H1 (cell line): ENCODE measurements around the gene CNGA4. TPM values are rescaled to one million over a fixed set of nuclear protein-coding genes. Genes with fewer than 3 reads are reported as not detected.

Source experiments
- CTCF ChIA-PET: fragments of 300-600 bp; sonication (Branson Sonifier 250); formaldehyde crosslinking; loops from one replicate; lab custom pipeline; 2021; ENCODE audit not compliant: partially characterized antibody; lab: Charles Lee
- POLR2A ChIA-PET: fragments of 300-600 bp; sonication (Branson Sonifier 250); formaldehyde crosslinking; loops from one replicate; lab custom pipeline; 2021; ENCODE audit warnings: inconsistent platforms; ENCODE audit not compliant: partially characterized antibody; lab: Charles Lee
- DNase-seq, 2 experiments: peaks; one replicate each; pipeline versions ENCODE4 v3.0.0 to v3.0.0-alpha.2; 2010 to 2022; ENCODE audit warnings: low spot score in 2 of 2, low read depth in 1 of 2, mixed read lengths in 1 of 2
- FAIRE-seq: peaks from 2 replicates; lab custom pipeline; 2011; peaks lifted over from hg19 to GRCh38; lab: Jason Lieb, UNC
- H2AFZ ChIP-seq: 2 replicates; pipeline ENCODE4 v1.8.1; 2012; ENCODE audit warnings: low read length, inconsistent platforms
- H2AK5ac ChIP-seq: 2 replicates; pipeline ENCODE4 v1.6.1; 2013; ENCODE audit warnings: low read depth, low read length
- H2BK120ac ChIP-seq: replicated peaks from 2 replicates; pipeline ENCODE3; 2013; ENCODE audit warnings: low read depth, low read length, inconsistent platforms
- H2BK12ac ChIP-seq: 2 replicates; pipeline ENCODE4 v1.6.1; 2013; ENCODE audit warnings: low read depth, low read length
- H2BK15ac ChIP-seq: 2 replicates; pipeline ENCODE4 v1.6.1; 2013; ENCODE audit warnings: low read length
- H2BK20ac ChIP-seq: 2 replicates; pipeline ENCODE4 v1.6.1; 2013; ENCODE audit warnings: low read length
- H2BK5ac ChIP-seq: 2 replicates; pipeline ENCODE4 v1.6.1; 2013; ENCODE audit warnings: low read depth, low read length
- H3K14ac ChIP-seq: 2 replicates; pipeline ENCODE4 v1.6.1; 2013; ENCODE audit warnings: inconsistent platforms; ENCODE audit not compliant: insufficient read length
- H3K18ac ChIP-seq: 2 replicates; pipeline ENCODE4 v1.6.1; 2013; ENCODE audit warnings: low read length; ENCODE audit errors: extremely low read depth
- H3K23ac ChIP-seq: 2 replicates; pipeline ENCODE4 v1.6.1; 2013; ENCODE audit warnings: inconsistent platforms; ENCODE audit not compliant: insufficient read length
- H3K23me2 ChIP-seq: 2 replicates; pipeline ENCODE4 v1.6.1; 2013; ENCODE audit warnings: low read depth, low read length
- H3K27ac ChIP-seq: 2 replicates; pipeline ENCODE4 v1.6.1; 2011; ENCODE audit warnings: low read depth, low read length, inconsistent platforms
- H3K27me3 ChIP-seq, 4 experiments: replicated peaks in 1 of 4; 1 replicate in 1 of 4; 2 replicates in 3 of 4; pipeline versions ENCODE4 v1.6.1 to v1.8.1; 2011 to 2013; ENCODE audit warnings: low read length in 3 of 4, mild to moderate bottlenecking in 3 of 4, inconsistent platforms in 2 of 4, mixed read lengths in 2 of 4, moderate library complexity in 1 of 4; ENCODE audit not compliant: control insufficient read depth in 3 of 4, insufficient read depth in 3 of 4; ENCODE audit errors: extremely low read depth in 1 of 4
- H3K36me3 ChIP-seq, 4 experiments: 2 replicates each; pipeline versions ENCODE4 v1.6.1 to v1.8.1; 2011 to 2013; ENCODE audit warnings: mild to moderate bottlenecking in 4 of 4, low read length in 3 of 4, moderate library complexity in 2 of 4, control low read depth in 1 of 4, inconsistent platforms in 1 of 4; ENCODE audit not compliant: insufficient read depth in 4 of 4, control insufficient read depth in 2 of 4
- H3K4ac ChIP-seq: replicated peaks from 2 replicates; pipeline ENCODE3; 2013; ENCODE audit warnings: low read length, low read depth, mixed read lengths, inconsistent platforms; ENCODE audit not compliant: insufficient read length
- H3K4me1 ChIP-seq, 4 experiments: replicated peaks in 1 of 4; 1 replicate in 1 of 4; 2 replicates in 3 of 4; pipeline versions ENCODE4 v1.6.1 to v1.8.1; 2011 to 2013; ENCODE audit warnings: low read length in 3 of 4, inconsistent platforms in 2 of 4, mixed read lengths in 1 of 4; ENCODE audit not compliant: insufficient read depth in 4 of 4, control insufficient read depth in 3 of 4
- H3K4me2 ChIP-seq, 2 experiments: 2 replicates each; pipeline versions ENCODE4 v1.6.1 to v1.8.1; 2011 to 2013; ENCODE audit warnings: low read depth in 2 of 2, low read length in 2 of 2, control low read depth in 1 of 2, inconsistent platforms in 1 of 2, mild to moderate bottlenecking in 1 of 2; ENCODE audit not compliant: insufficient read depth in 1 of 2
- H3K4me3 ChIP-seq, 4 experiments: fragments of 200-600, 300-600 bp in 1 of 4; sonication (generic), shearing (Covaris generic), sonication (Bioruptor Twin) in 1 of 4; 2 replicates each; pipeline versions ENCODE4 v1.5.1 to v1.8.1; 2011 to 2016; ENCODE audit warnings: low read length in 4 of 4, low read depth in 3 of 4, control low read depth in 2 of 4, inconsistent platforms in 2 of 4, mild to moderate bottlenecking in 2 of 4, mixed read lengths in 1 of 4, moderate library complexity in 1 of 4; ENCODE audit not compliant: insufficient read depth in 2 of 4; ENCODE audit errors: extremely low read depth in 1 of 4
- H3K56ac ChIP-seq: replicated peaks from 2 replicates; pipeline ENCODE3; 2013; ENCODE audit warnings: low read depth, mild to moderate bottlenecking, mixed read lengths, low read length, inconsistent platforms; ENCODE audit not compliant: insufficient read length
- H3K79me1 ChIP-seq: 2 replicates; pipeline ENCODE4 v1.6.1; 2013; ENCODE audit warnings: low read depth, low read length, control low read depth
- H3K79me2 ChIP-seq, 2 experiments: 2 replicates each; pipeline versions ENCODE4 v1.6.1 to v1.8.1; 2012 to 2013; ENCODE audit warnings: low read length in 2 of 2, mild to moderate bottlenecking in 2 of 2, inconsistent platforms in 1 of 2; ENCODE audit not compliant: insufficient read depth in 2 of 2, control insufficient read depth in 1 of 2
- H3K9ac ChIP-seq, 4 experiments: replicated peaks in 1 of 4; 1 replicate in 1 of 4; 2 replicates in 3 of 4; pipeline versions ENCODE4 v1.6.1 to v1.8.1; 2011 to 2013; ENCODE audit warnings: low read depth in 3 of 4, low read length in 3 of 4, control low read depth in 2 of 4, mild to moderate bottlenecking in 2 of 4, moderate library complexity in 2 of 4, inconsistent platforms in 1 of 4; ENCODE audit errors: extremely low read depth in 1 of 4
- H3K9me3 ChIP-seq, 2 experiments: 2 replicates each; pipeline versions ENCODE4 v1.6.1 to v1.8.1; 2012 to 2013; ENCODE audit warnings: mild to moderate bottlenecking in 2 of 2, moderate library complexity in 2 of 2, control low read depth in 1 of 2, inconsistent platforms in 1 of 2, low read depth in 1 of 2, low read length in 1 of 2, mixed read lengths in 1 of 2; ENCODE audit not compliant: insufficient read depth in 2 of 2
- H4K20me1 ChIP-seq, 2 experiments: replicated peaks in 1 of 2; 2 replicates each; pipeline versions ENCODE3 to v1.8.1; 2011 to 2013; ENCODE audit warnings: inconsistent platforms in 2 of 2, low read length in 2 of 2, mild to moderate bottlenecking in 1 of 2; ENCODE audit not compliant: insufficient read depth in 2 of 2, control insufficient read depth in 1 of 2
- H4K5ac ChIP-seq: 2 replicates; pipeline ENCODE4 v1.6.1; 2013; ENCODE audit warnings: low read length, low read depth, mixed read lengths, inconsistent platforms; ENCODE audit not compliant: insufficient read length
- H4K8ac ChIP-seq: 2 replicates; pipeline ENCODE4 v1.8.0; 2013; ENCODE audit warnings: mild to moderate bottlenecking, moderate library complexity, low read length, inconsistent platforms; ENCODE audit not compliant: insufficient read depth; ENCODE audit errors: extremely low read depth
- H4K91ac ChIP-seq: replicated peaks from 2 replicates; pipeline ENCODE3; 2013; ENCODE audit warnings: low read length, mixed read lengths, inconsistent platforms; ENCODE audit not compliant: insufficient read length
- EP300 ChIP-seq, 2 experiments: IDR thresholded peaks; 1 replicate in 1 of 2; 2 replicates in 1 of 2; pipeline ENCODE4 v1.6.1; 2011 to 2012; ENCODE audit warnings: low read depth in 2 of 2, low read length in 2 of 2, mild to moderate bottlenecking in 2 of 2, borderline replicate concordance in 1 of 2, inconsistent platforms in 1 of 2, moderate library complexity in 1 of 2
- GABPA ChIP-seq: IDR thresholded peaks from 2 replicates; pipeline ENCODE4 v1.6.1; 2011; ENCODE audit warnings: mild to moderate bottlenecking, low read length, moderate library complexity, borderline replicate concordance; ENCODE audit not compliant: insufficient read depth
- PHF8 ChIP-seq: fragments of 200-600 bp; sonication (generic); conservative IDR thresholded peaks from 2 replicates; pipeline ENCODE4 v1.7.1; 2012; ENCODE audit warnings: low read depth, mild to moderate bottlenecking, inconsistent platforms, low read length, moderate library complexity
- SIN3A ChIP-seq, 2 experiments: IDR thresholded peaks in 1 of 2; conservative IDR thresholded peaks in 1 of 2; 2 replicates each; pipeline ENCODE4 v1.6.1; 2011 to 2012; ENCODE audit warnings: low read length in 2 of 2, improper control_type of control experiment in 1 of 2, low read depth in 1 of 2, mild to moderate bottlenecking in 1 of 2
- WGBS, 2 experiments: shearing (Covaris generic) in 1 of 2; methylation state at CpG; one replicate each; pipeline versions ENCODE4 v1.1.6 to v1.1.7; 2013 to 2015; ENCODE audit warnings: low lambda C conversion rate in 2 of 2, mixed read lengths in 2 of 2, inconsistent platforms in 1 of 2, low coverage in 1 of 2, missing lambda C conversion rate in 1 of 2; ENCODE audit not compliant: insufficient replicate concordance in 2 of 2, insufficient coverage in 1 of 2, insufficient read length in 1 of 2; ENCODE audit errors: extremely low coverage in 1 of 2, missing lambda C conversion rate in 1 of 2; 5-methylcytosine and 5-hydroxymethylcytosine counted together
- polyA plus RNA-seq, 7 experiments: library from polyadenylated mRNA; depleted of rRNA in 3 of 7; stranded (reverse) in 5 of 7; unstranded in 2 of 7; fragments of >200 nt in 5 of 7; fragments of 200-250 nt in 2 of 7; gene quantifications; 1 replicate in 5 of 7; 2 replicates in 1 of 7; 4 replicates in 1 of 7; pipeline versions ENCODE4 v1.2.1 to v1.2.3, GENCODE V29; 2011 to 2013; ENCODE audit warnings: missing spikeins in 2 of 7, mixed read lengths in 2 of 7
- total RNA-seq: library from RNA; stranded (reverse); fragmentation: NEBNext Ultra II Directional; extraction: Animal tissue kit (Norgen Biotek cat#: 25700); gene quantifications from 2 replicates; pipeline ENCODE4 v1.2.1, GENCODE V29; 2021

The CNGA4 gene
- total and polyA plus RNA-seq, 2 of the 8 experiments (the other 6 are each of a cell fraction or from before 2014, with no cell fraction given), result 0.29 TPM; not detected in 1

DNA sequence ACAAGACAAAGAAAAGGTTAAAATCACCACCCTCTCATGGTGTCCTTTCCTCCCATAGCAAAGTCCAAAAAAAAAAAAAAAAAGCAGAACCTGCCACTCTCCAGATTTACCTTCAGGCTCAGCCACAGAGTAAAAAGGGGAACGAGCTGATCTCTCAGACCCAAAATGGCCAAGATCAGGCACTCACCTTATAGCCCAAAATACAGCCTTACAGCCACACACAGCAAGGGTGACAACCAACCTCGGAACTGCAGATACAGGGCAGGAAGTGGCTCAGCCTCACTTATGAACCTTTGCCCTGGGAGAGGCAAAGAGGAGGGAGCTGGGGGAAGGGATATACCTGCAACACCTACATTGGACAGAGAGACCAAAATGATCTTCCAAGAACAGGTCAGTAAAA is 9.0 kb upstream of the CNGA4 start:
- Histone ChIP-seq H2BK5ac (no peak overlapping the region), H3K4me3 (no peak overlapping the region), H2BK20ac (no peak overlapping the region), H2BK12ac (no peak overlapping the region), H3K27me3 (no peaks in the 10 kb centered on the region), H3K4me1 (peaks cover 0 to 5% (median 2%) of the 10 kb centered on the region in 4 experiments; a peak in 2 of 7 replicates), H3K23ac (no peak overlapping the region), H3K9ac (no peak overlapping the region), H3K4ac (no peak overlapping the region), H2AK5ac (no peak overlapping the region), H2BK120ac (no peak overlapping the region), H3K79me2 (peaks cover 3 to 74% of the 10 kb centered on the region in 2 experiments; a peak in 3 of 4 replicates), H3K14ac (no peak overlapping the region), H2AFZ (no peak overlapping the region), H3K9me3 (no peaks in the 10 kb centered on the region), H3K79me1 (peaks cover 5% of the 10 kb centered on the region; the same call in 1 of the 2 replicates), H2BK15ac (no peak overlapping the region), H4K20me1 (peaks cover 2 to 7% of the 10 kb centered on the region in 2 experiments), H3K56ac (no peak overlapping the region), H3K4me2 (no peak overlapping the region), H3K36me3 (no peaks in the 10 kb centered on the region), H3K27ac (no peak overlapping the region), H4K5ac (no peak overlapping the region), H3K18ac (no peak overlapping the region), H4K91ac (no peak overlapping the region), H3K23me2 (peaks cover 5% of the 10 kb centered on the region), H4K8ac (no peak overlapping the region)
- CTCF ChIA-PET, result interaction anchor here (1.2 to 1.9 kb wide), 6 partner anchors 15 to 133 kb away, joined by 3 to 14 read pairs (median 4); no protein-coding TSS in a partner anchor
- FAIRE-seq, result no peak
- POLR2A ChIA-PET, result no interaction called here
- DNase-seq, result no peak
- WGBS, 2 experiments, result 64% methylated on average over 2 of the region's 2 CpGs; no CpG with 5 or more reads in 1 of the 2 experiments
- TF ChIP-seq SIN3A (conservative IDR thresholded peaks at IDR 0.05 in 1 of 2, IDR thresholded peaks at IDR 0.05 in 1 of 2; ENCODE audit: low read depth in 1 of 2, low read length in 2 of 2) (no peak), GABPA (no peak), EP300 (IDR thresholded peaks at IDR 0.05; ENCODE audit: borderline replicate concordance in 1 of 2, low read depth in 2 of 2, low read length in 2 of 2) (no peak), PHF8 (no peak)
